Nephron (organoid): Measurements from ENCODE around the gene AKTIP.

Experiments
- H3K27ac Mint-ChIP-seq, 3 experiments: 2 replicates each; pipeline ENCODE4 v1.8.0; 2020; ENCODE audit warnings: mixed read lengths in 3 of 3, mild to moderate bottlenecking in 2 of 3, moderate library complexity in 1 of 3
- H3K27me3 Mint-ChIP-seq: 2 replicates; pipeline ENCODE4 v1.8.0; 2021; ENCODE audit warnings: low read depth, mild to moderate bottlenecking, moderate library complexity, mixed read lengths
- H3K36me3 Mint-ChIP-seq: 2 replicates; pipeline ENCODE4 v1.8.0; 2020; ENCODE audit warnings: low read depth, mixed read lengths
- H3K4me1 Mint-ChIP-seq: 2 replicates; pipeline ENCODE4 v1.8.0; 2020; ENCODE audit warnings: mixed read lengths
- H3K4me3 Mint-ChIP-seq, 3 experiments: 2 replicates each; pipeline ENCODE4 v1.8.0; 2020; ENCODE audit warnings: mild to moderate bottlenecking in 3 of 3, mixed read lengths in 3 of 3, moderate library complexity in 2 of 3
- H3K9me3 Mint-ChIP-seq: 2 replicates; pipeline ENCODE4 v1.8.0; 2020; ENCODE audit warnings: mixed read lengths
- TF ChIP-seq, protein P1 (sequence below), 3 experiments: fragments of 200-600 bp; sonication (generic); IDR thresholded peaks; one replicate each; pipeline ENCODE4 v1.5.0; 2021; ENCODE audit warnings: antibody characterized with exemption in 3 of 3; ENCODE audit not compliant: unreplicated experiment in 3 of 3

AKTIP gene

DNA sequence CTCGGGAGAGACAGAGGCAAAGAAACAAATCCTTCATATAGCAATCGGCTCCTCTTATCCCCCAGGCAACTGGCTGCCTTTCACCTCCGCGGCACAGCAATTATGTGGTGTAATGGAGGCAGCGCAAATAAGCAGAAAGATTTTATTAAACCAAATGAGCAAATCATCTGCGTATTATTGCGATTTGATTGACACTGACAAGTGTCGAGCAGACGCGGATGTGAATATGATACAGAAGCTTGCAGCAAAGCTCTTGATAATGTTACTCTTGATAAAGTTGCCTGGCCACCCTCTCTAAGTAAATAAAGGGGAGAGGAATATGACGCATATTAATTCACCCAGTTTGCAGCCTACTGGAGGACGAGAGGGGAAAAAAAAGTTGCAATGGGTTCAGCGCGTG, 26.5 kb upstream of the AKTIP start:
- no peak overlapping the region for H3K4me3 Mint-ChIP-seq
- H3K27me3 Mint-ChIP-seq = no peaks in the 10 kb centered on the region
- H3K36me3 Mint-ChIP-seq = no peaks in the 10 kb centered on the region
- TF ChIP-seq, protein P1, sequence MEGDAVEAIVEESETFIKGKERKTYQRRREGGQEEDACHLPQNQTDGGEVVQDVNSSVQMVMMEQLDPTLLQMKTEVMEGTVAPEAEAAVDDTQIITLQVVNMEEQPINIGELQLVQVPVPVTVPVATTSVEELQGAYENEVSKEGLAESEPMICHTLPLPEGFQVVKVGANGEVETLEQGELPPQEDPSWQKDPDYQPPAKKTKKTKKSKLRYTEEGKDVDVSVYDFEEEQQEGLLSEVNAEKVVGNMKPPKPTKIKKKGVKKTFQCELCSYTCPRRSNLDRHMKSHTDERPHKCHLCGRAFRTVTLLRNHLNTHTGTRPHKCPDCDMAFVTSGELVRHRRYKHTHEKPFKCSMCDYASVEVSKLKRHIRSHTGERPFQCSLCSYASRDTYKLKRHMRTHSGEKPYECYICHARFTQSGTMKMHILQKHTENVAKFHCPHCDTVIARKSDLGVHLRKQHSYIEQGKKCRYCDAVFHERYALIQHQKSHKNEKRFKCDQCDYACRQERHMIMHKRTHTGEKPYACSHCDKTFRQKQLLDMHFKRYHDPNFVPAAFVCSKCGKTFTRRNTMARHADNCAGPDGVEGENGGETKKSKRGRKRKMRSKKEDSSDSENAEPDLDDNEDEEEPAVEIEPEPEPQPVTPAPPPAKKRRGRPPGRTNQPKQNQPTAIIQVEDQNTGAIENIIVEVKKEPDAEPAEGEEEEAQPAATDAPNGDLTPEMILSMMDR (IDR thresholded peaks at IDR 0.05; ENCODE audit: unreplicated experiment in 3 of 3) = no peak
- H3K9me3 Mint-ChIP-seq = no peaks in the 10 kb centered on the region
- H3K27ac Mint-ChIP-seq = peak overlapping the region in 2 of 3 experiments; percentile 56 to 79
- peaks cover 16% of the 10 kb centered on the region for H3K4me1 Mint-ChIP-seq

DNA sequence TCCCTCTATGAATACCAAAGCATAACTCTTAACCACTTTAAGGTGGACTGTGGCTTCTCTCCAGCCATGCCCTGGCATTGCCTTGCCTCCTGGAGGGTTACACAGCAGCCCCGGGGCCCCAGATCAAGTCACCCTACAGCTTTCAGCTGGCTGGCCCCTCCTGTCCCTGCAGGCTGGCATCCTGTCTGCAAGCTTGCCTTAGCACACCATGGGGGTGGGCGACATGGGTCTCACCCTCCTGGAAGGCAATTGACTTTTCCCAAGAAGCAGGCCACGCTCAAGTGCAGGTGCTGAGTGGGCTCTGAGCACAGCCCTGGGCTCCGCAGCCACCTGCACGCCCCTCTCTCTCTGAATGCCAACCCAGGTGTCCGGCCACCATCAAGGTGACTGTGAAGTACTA, 25.8 kb upstream of the AKTIP start:
- Mint-ChIP-seq H3K9me3 (no peaks in the 10 kb centered on the region), H3K4me1 (peaks cover 16% of the 10 kb centered on the region), H3K27me3 (peaks cover 2% of the 10 kb centered on the region), H3K4me3 (no peak overlapping the region), H3K36me3 (no peaks in the 10 kb centered on the region), H3K27ac (no peak overlapping the region)
- TF ChIP-seq, protein P1 (IDR thresholded peaks at IDR 0.05; ENCODE audit: unreplicated experiment in 3 of 3) = no peak

GRCh38 chr16:53523971-53524548, 21.1 kb upstream of the AKTIP start:
- Mint-ChIP-seq H3K36me3 (no peaks in the 10 kb centered on the region), H3K9me3 (no peaks in the 10 kb centered on the region), H3K4me1 (peaks cover 1% of the 10 kb centered on the region), H3K27ac (no peak overlapping the region), H3K27me3 (peaks cover 8% of the 10 kb centered on the region), H3K4me3 (no peak overlapping the region)
- TF ChIP-seq, protein P1 (IDR thresholded peaks at IDR 0.05; ENCODE audit: unreplicated experiment in 3 of 3) = no peak

DNA sequence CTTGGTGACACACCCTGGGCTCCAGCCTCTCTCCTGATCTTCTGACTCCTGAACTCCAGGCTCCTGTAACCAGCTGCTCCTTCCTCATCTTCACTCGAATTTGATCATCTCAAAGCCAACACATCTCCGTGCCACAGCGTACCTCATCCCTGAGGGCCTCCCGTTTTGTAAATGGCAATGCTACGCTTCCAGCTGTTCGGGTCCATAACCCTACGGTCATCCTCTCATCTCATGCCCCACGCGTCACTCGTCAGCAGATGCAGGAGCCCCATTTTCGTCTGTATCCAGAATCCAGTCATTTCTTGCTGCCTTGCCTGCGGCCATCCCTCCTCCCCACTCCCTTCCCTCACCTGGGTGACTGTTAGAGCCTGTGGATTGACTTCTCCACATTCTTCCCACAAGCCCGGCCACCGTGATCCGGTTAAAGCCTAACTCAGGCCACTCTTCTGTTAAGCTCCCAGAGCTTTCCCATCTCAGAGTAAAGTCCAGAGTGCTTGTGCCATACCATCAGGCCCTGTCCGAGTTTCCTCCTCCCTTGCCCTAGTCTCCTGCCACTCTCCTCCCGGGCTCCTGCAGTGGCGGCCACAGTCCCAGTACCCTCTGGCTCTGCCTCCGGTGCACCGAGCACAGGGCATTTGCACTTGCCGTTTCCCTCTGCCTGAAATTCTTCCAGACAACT, 20.3 kb upstream of the AKTIP start:
- Mint-ChIP-seq H3K9me3 (no peaks in the 10 kb centered on the region), H3K4me3 (no peak overlapping the region), H3K4me1 (no peaks in the 10 kb centered on the region), H3K36me3 (no peaks in the 10 kb centered on the region), H3K27ac (peak overlapping the region in 1 of 3 experiments; percentile 59), H3K27me3 (peaks cover 8% of the 10 kb centered on the region)
- TF ChIP-seq, protein P1 (IDR thresholded peaks at IDR 0.05; ENCODE audit: unreplicated experiment in 3 of 3) = no peak

DNA sequence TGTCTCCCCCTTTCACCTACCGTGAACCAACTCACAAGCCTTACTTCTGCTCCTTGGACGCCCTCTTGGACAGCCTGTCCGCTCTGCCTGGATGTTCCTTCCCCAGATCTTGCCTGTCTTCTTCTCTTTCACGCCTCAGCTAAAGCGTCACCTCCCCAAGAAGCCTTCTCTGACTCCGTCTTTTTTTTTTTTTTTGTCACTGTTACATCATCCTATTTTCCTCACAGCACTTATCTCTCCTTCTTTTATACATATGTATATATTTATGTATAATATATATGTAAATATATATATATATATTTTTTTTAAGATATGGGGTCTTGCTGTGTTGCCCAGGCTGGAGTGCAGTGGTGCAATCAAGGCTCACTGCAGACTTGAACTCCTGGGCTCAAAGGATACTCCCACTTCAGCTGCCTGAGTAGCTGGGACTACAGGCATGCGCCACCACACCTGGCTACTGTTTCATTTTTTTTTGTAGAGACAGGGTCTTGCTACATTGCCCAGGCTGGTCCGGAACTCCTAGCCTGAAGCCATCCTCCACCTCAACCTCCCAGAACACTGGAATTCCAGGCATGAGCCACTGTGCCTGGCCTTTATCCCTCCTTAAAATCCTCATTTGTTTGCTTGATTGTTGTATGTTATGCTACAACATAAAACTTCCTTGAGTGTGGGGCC, 16.5 kb upstream of the AKTIP start:
- peaks cover 8% of the 10 kb centered on the region for H3K27me3 Mint-ChIP-seq
- no peak overlapping the region for H3K4me3 Mint-ChIP-seq
- H3K4me1 Mint-ChIP-seq = no peaks in the 10 kb centered on the region
- peak overlapping the region in 1 of 3 experiments; percentile 80 for H3K27ac Mint-ChIP-seq
- TF ChIP-seq, protein P1 (IDR thresholded peaks at IDR 0.05; ENCODE audit: unreplicated experiment in 3 of 3) = no peak
- H3K36me3 Mint-ChIP-seq = no peaks in the 10 kb centered on the region
- peaks cover 6% of the 10 kb centered on the region for H3K9me3 Mint-ChIP-seq
